ENCODE measurements around the gene ABCC9. TPM values are rescaled to one million over a fixed set of nuclear protein-coding genes. Genes with fewer than 3 reads are reported as not detected.

Gene ABCC9
- polyA plus RNA-seq (2013) = 0.03 TPM

DNA sequence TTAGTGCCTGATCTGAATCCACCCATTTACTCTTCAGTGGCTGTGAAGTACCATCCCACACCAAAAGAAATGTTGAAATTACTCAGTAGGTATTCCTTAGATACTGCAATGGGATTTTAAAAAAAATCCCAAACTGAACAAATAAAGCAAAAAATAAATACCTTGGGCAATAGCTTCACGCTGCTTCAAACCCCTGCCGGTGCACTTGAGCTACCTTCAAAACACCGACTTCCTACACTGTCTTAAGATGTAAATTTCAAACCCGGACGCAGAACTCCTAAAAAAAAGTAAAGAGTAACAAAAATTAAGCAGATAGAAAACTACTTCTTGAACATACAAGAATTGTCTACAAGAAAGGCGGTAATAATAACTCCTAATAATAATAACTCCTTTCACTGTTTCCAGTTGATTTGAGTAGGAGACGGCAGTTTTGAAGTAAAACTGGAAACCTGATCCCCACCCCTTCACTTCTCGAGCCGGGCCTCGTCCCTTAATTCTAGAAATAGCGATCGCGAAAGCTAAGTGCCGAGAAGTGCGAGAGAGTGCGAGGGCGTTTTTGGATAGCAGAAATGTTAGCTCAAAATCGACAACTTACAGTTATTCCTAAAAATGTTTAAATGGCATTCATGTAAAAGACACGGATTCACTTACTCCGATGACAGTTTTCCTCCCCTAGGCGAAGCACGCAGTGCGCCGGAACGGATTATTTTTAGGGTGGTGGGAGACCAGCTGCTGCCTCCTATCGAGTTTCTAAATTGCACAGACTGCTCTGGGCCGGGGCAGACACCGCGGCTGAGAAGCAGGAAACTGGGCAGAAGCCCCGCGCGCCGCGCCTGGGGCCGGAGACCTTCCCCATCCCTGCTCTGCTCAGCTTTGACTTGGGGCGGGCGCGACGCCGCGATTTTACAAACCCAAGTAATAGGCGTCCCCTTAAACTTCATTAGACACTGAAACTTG, at the start of gene ABCC9:
ABCC9 (minus strand) TSS at position 878 of the 957 bp plus-strand sequence. CDS start 4,752 bp downstream, outside the sequence.
- WGBS (ENCODE audit: insufficient coverage) = 3% methylated on average over 30 of the region's 42 CpGs
- CTCF ChIA-PET = no interaction called here
- Histone ChIP-seq H3K36me3 (ENCODE audit: control insufficient read depth in 4 of 4, insufficient read depth in 4 of 4, low read length in 3 of 4) (no peaks in the 10 kb centered on the region), H3K4me1 (ENCODE audit: control extremely low read depth in 1 of 4, control insufficient read depth in 4 of 4, insufficient read depth in 4 of 4, low read length in 3 of 4) (peaks cover 4 to 17% (median 14%) of the 10 kb centered on the region in 4 experiments), H3K27ac (ENCODE audit: insufficient read depth in 1 of 2, low read depth in 1 of 2, low read length in 2 of 2, poor library complexity in 1 of 2, severe bottlenecking in 2 of 2) (no peak within 1 kb of the TSS), H3K9me3 (ENCODE audit: control extremely low read depth in 1 of 5, control insufficient read depth in 4 of 5, insufficient read depth in 2 of 5, low read depth in 1 of 5, low read length in 4 of 5) (peaks cover 0 to 10% (median 5%) of the 10 kb centered on the region in 5 experiments), H3K4me3 (ENCODE audit: control insufficient read depth in 1 of 7, extremely low read depth in 1 of 7, insufficient read depth in 4 of 7, low read depth in 2 of 7, low read length in 6 of 7) (peak within 1 kb of the TSS in 6 of 7 experiments; percentile 12 to 72 (median 44)), H3K27me3 (replicated peaks in 2 of 5; ENCODE audit: control insufficient read depth in 4 of 5, insufficient read depth in 5 of 5, low read length in 4 of 5) (peaks cover 26 to 70% (median 36%) of the 10 kb centered on the region in 5 experiments)
- POLR2A ChIA-PET = no interaction called here
- DNase-seq = peak; percentile 25 to 63 (median 52)

DNA sequence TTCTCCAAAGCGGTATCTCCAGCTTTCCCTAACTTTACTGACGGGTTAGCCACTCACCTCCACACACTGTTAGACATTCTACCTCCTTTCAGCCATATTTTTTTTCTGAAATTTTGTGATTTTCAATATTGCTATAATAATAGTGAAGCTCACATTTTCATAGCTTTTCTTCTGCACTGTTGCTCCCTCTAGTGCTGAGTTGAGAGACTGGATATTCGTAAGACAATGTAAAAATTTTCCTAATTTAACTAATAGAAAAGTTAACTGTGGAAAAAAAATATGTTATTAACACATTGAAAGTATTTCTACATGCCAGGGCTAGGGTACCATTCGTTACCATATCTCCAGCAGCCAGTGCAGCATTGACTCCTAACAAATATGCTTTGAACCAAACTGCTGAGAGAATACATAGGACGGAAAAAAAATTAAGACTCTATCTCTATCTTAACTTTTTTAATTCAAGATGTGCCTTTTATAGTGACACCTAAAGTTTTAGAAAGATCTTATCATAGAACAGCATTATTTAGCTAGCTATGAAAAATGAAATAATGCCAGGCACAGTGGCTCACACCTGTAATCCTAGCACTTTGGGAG, 48.7 kb upstream of the ABCC9 start:
- WGBS (ENCODE audit: insufficient coverage) = 58% methylated on average over 2 of the region's 5 CpGs
- peak; percentile 29 to 56 (median 55) for DNase-seq
- no peaks in the 10 kb centered on the region for H3K4me1 ChIP-seq (ENCODE audit: control extremely low read depth in 1 of 4, control insufficient read depth in 4 of 4, insufficient read depth in 4 of 4, low read length in 3 of 4)
- H3K4me3 ChIP-seq (ENCODE audit: control insufficient read depth in 1 of 7, extremely low read depth in 1 of 7, insufficient read depth in 4 of 7, low read depth in 2 of 7, low read length in 6 of 7) = no peak overlapping the region
- ChIA-PET POLR2A (no interaction called here), CTCF (interaction anchor here (0.6 to 4.3 kb wide), 17 partner anchors 8 to 512 kb away, joined by 3 to 41 read pairs (median 4); no protein-coding TSS in a partner anchor)
- H3K27ac ChIP-seq (ENCODE audit: insufficient read depth in 1 of 2, low read depth in 1 of 2, low read length in 2 of 2, poor library complexity in 1 of 2, severe bottlenecking in 2 of 2) = no peak overlapping the region
- H3K9me3 ChIP-seq (ENCODE audit: control extremely low read depth in 1 of 5, control insufficient read depth in 4 of 5, insufficient read depth in 2 of 5, low read depth in 1 of 5, low read length in 4 of 5) = no peaks in the 10 kb centered on the region
- no peaks in the 10 kb centered on the region for H3K36me3 ChIP-seq (ENCODE audit: control insufficient read depth in 4 of 4, insufficient read depth in 4 of 4, low read length in 3 of 4)
- peaks cover 0 to 3% (median 0%) of the 10 kb centered on the region in 5 experiments for H3K27me3 ChIP-seq (replicated peaks in 2 of 5; ENCODE audit: control insufficient read depth in 4 of 5, insufficient read depth in 5 of 5, low read length in 4 of 5)

DNA sequence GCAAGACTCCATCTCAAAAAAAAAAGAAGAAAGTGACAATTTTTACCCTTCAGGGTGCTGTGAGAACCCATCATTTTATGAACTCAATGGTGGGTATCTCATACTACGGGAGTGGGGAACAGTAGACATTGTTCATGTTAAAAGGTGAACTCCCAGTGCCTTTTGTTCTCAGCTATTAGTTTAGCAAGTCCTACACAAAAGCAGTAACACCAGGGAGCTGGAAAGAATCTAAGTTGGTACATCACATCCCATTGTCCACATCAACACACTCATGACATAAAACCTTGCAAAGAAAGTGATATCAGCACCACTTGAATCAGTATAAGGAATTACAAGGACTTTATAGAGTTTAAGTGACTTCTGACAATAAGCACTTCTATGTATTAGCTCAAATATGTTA, 47.4 kb upstream of the ABCC9 start:
- ChIA-PET POLR2A (no interaction called here), CTCF (interaction anchor here (0.6 to 4.3 kb wide), 9 partner anchors 9 to 455 kb away, joined by 3 to 41 read pairs (median 4); no protein-coding TSS in a partner anchor)
- Histone ChIP-seq H3K9me3 (ENCODE audit: control extremely low read depth in 1 of 5, control insufficient read depth in 4 of 5, insufficient read depth in 2 of 5, low read depth in 1 of 5, low read length in 4 of 5) (no peaks in the 10 kb centered on the region), H3K27me3 (replicated peaks in 2 of 5; ENCODE audit: control insufficient read depth in 4 of 5, insufficient read depth in 5 of 5, low read length in 4 of 5) (peaks cover 0 to 3% (median 0%) of the 10 kb centered on the region in 5 experiments), H3K4me3 (ENCODE audit: control insufficient read depth in 1 of 7, extremely low read depth in 1 of 7, insufficient read depth in 4 of 7, low read depth in 2 of 7, low read length in 6 of 7) (no peak overlapping the region), H3K36me3 (ENCODE audit: control insufficient read depth in 4 of 4, insufficient read depth in 4 of 4, low read length in 3 of 4) (no peaks in the 10 kb centered on the region), H3K27ac (ENCODE audit: insufficient read depth in 1 of 2, low read depth in 1 of 2, low read length in 2 of 2, poor library complexity in 1 of 2, severe bottlenecking in 2 of 2) (no peak overlapping the region), H3K4me1 (ENCODE audit: control extremely low read depth in 1 of 4, control insufficient read depth in 4 of 4, insufficient read depth in 4 of 4, low read length in 3 of 4) (no peaks in the 10 kb centered on the region)
- no peak for DNase-seq
- WGBS (ENCODE audit: insufficient coverage) = no CpG with 5 or more reads among the region's 1 CpG

GRCh38 chr12:21987755-21988154, 46.5 kb upstream of the ABCC9 start:
- H3K9me3 ChIP-seq (ENCODE audit: control extremely low read depth in 1 of 5, control insufficient read depth in 4 of 5, insufficient read depth in 2 of 5, low read depth in 1 of 5, low read length in 4 of 5) = no peaks in the 10 kb centered on the region
- H3K4me1 ChIP-seq (ENCODE audit: control extremely low read depth in 1 of 4, control insufficient read depth in 4 of 4, insufficient read depth in 4 of 4, low read length in 3 of 4) = no peaks in the 10 kb centered on the region
- peaks cover 0 to 3% (median 0%) of the 10 kb centered on the region in 5 experiments for H3K27me3 ChIP-seq (replicated peaks in 2 of 5; ENCODE audit: control insufficient read depth in 4 of 5, insufficient read depth in 5 of 5, low read length in 4 of 5)
- no peak overlapping the region for H3K4me3 ChIP-seq (ENCODE audit: control insufficient read depth in 1 of 7, extremely low read depth in 1 of 7, insufficient read depth in 4 of 7, low read depth in 2 of 7, low read length in 6 of 7)
- POLR2A ChIA-PET = no interaction called here
- no peak for DNase-seq
- 100% methylated on average over 2 of the region's 6 CpGs for WGBS (ENCODE audit: insufficient coverage)
- no peaks in the 10 kb centered on the region for H3K36me3 ChIP-seq (ENCODE audit: control insufficient read depth in 4 of 4, insufficient read depth in 4 of 4, low read length in 3 of 4)
- H3K27ac ChIP-seq (ENCODE audit: insufficient read depth in 1 of 2, low read depth in 1 of 2, low read length in 2 of 2, poor library complexity in 1 of 2, severe bottlenecking in 2 of 2) = no peak overlapping the region
- CTCF ChIA-PET = interaction anchor here (1.0 to 4.3 kb wide), 2 partner anchors 8 to 289 kb away, joined by 3 to 41 read pairs; no protein-coding TSS in a partner anchor

DNA sequence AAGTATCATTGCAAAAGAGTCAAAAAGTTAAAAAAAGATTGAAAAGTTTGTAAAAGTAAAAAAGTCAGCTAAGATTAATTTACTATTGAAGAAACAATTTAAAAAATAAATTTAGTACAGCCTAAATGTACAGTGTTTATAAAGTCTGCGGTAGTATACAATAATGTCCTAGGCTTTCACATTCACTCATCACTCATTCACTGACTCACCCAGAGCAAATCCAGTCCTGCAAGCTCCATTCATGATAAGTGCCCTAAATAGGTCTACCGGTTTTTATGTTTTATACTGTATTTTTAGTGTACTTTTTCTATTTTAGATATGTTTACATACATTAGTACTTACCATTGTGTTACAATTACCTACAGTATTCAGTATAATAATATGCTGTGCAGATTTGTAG, 43.9 kb upstream of the ABCC9 start:
- no peak overlapping the region for H3K4me3 ChIP-seq (ENCODE audit: control insufficient read depth in 1 of 7, extremely low read depth in 1 of 7, insufficient read depth in 4 of 7, low read depth in 2 of 7, low read length in 6 of 7)
- H3K36me3 ChIP-seq (ENCODE audit: control insufficient read depth in 4 of 4, insufficient read depth in 4 of 4, low read length in 3 of 4) = no peaks in the 10 kb centered on the region
- CTCF ChIA-PET = interaction anchor here (1.0 to 1.5 kb wide), 2 partner anchors 9 to 288 kb away, joined by 3 to 7 read pairs; no protein-coding TSS in a partner anchor
- peaks cover 0 to 3% (median 0%) of the 10 kb centered on the region in 5 experiments for H3K27me3 ChIP-seq (replicated peaks in 2 of 5; ENCODE audit: control insufficient read depth in 4 of 5, insufficient read depth in 5 of 5, low read length in 4 of 5)
- WGBS (ENCODE audit: insufficient coverage) = no CpG with 5 or more reads among the region's 2 CpGs
- no peaks in the 10 kb centered on the region for H3K4me1 ChIP-seq (ENCODE audit: control extremely low read depth in 1 of 4, control insufficient read depth in 4 of 4, insufficient read depth in 4 of 4, low read length in 3 of 4)
- no peak for DNase-seq
- POLR2A ChIA-PET = no interaction called here
- H3K9me3 ChIP-seq (ENCODE audit: control extremely low read depth in 1 of 5, control insufficient read depth in 4 of 5, insufficient read depth in 2 of 5, low read depth in 1 of 5, low read length in 4 of 5) = no peaks in the 10 kb centered on the region
- H3K27ac ChIP-seq (ENCODE audit: insufficient read depth in 1 of 2, low read depth in 1 of 2, low read length in 2 of 2, poor library complexity in 1 of 2, severe bottlenecking in 2 of 2) = no peak overlapping the region

GRCh38 chr12:21984375-21984774, 43.1 kb upstream of the ABCC9 start:
- H3K4me3 ChIP-seq (ENCODE audit: control insufficient read depth in 1 of 7, extremely low read depth in 1 of 7, insufficient read depth in 4 of 7, low read depth in 2 of 7, low read length in 6 of 7) = no peak overlapping the region
- H3K36me3 ChIP-seq (ENCODE audit: control insufficient read depth in 4 of 4, insufficient read depth in 4 of 4, low read length in 3 of 4) = no peaks in the 10 kb centered on the region
- ChIA-PET POLR2A (no interaction called here), CTCF (interaction anchor here (1.5 kb wide), 1 partner anchor 287 kb away, joined by 7 read pairs; no protein-coding TSS in a partner anchor)
- no peak overlapping the region for H3K27ac ChIP-seq (ENCODE audit: insufficient read depth in 1 of 2, low read depth in 1 of 2, low read length in 2 of 2, poor library complexity in 1 of 2, severe bottlenecking in 2 of 2)
- no peak for DNase-seq
- H3K4me1 ChIP-seq (ENCODE audit: control extremely low read depth in 1 of 4, control insufficient read depth in 4 of 4, insufficient read depth in 4 of 4, low read length in 3 of 4) = no peaks in the 10 kb centered on the region
- H3K27me3 ChIP-seq (replicated peaks in 2 of 5; ENCODE audit: control insufficient read depth in 4 of 5, insufficient read depth in 5 of 5, low read length in 4 of 5) = peaks cover 0 to 3% (median 0%) of the 10 kb centered on the region in 5 experiments
- no peaks in the 10 kb centered on the region for H3K9me3 ChIP-seq (ENCODE audit: control extremely low read depth in 1 of 5, control insufficient read depth in 4 of 5, insufficient read depth in 2 of 5, low read depth in 1 of 5, low read length in 4 of 5)
